GM12891 (cell line): ENCODE measurements around the gene LHX4.

Experiments
- DNase-seq: peaks from one replicate; pipeline ENCODE4 v3.0.0; 2011; ENCODE audit warnings: low spot score; ENCODE audit not compliant: insufficient read length
- FAIRE-seq: peaks from 2 replicates; lab custom pipeline; 2011; peaks lifted over from hg19 to GRCh38; lab: Jason Lieb, UNC
- PAX5 ChIP-seq: IDR thresholded peaks from 2 replicates; pipeline ENCODE4 v1.6.1; 2011; ENCODE audit warnings: low read length, moderate library complexity, mild to moderate bottlenecking; ENCODE audit not compliant: insufficient read depth, severe bottlenecking
- POLR2A ChIP-seq: IDR thresholded peaks from 2 replicates; pipeline ENCODE4 v1.6.1; 2011; ENCODE audit warnings: low read depth, low read length, control low read depth
- POLR2AphosphoS5 ChIP-seq: IDR thresholded peaks from 2 replicates; pipeline ENCODE4 v1.6.1; 2011; ENCODE audit warnings: low read depth, low read length, control low read depth
- POU2F2 ChIP-seq: IDR thresholded peaks from 2 replicates; pipeline ENCODE4 v1.6.1; 2011; ENCODE audit warnings: low read depth, mild to moderate bottlenecking, control low read depth, low read length, moderate library complexity
- SPI1 ChIP-seq: IDR thresholded peaks from 2 replicates; pipeline ENCODE4 v1.6.1; 2011; ENCODE audit warnings: low read depth, low read length, control low read depth
- TAF1 ChIP-seq: IDR thresholded peaks from 2 replicates; pipeline ENCODE4 v1.6.1; 2011; ENCODE audit warnings: low read depth, low read length, control low read depth

LHX4 gene

GRCh38 chr1:180277476-180278193 is 47.6 kb downstream of the LHX4 start:
- DNase-seq (no peak), FAIRE-seq (no peak)
- TF ChIP-seq POLR2AphosphoS5 (no peak), POLR2A (no peak), PAX5 (no peak), POU2F2 (no peak), SPI1 (no peak), TAF1 (no peak)

- no peak for FAIRE-seq
- DNase-seq: no peak
- TF ChIP-seq POLR2A: no peak
- TF ChIP-seq POU2F2: no peak
- TF ChIP-seq SPI1: no peak
- TF ChIP-seq TAF1: no peak
- no peak for TF ChIP-seq PAX5
- TF ChIP-seq POLR2AphosphoS5: no peak
These were observed 48.1 kb downstream of the LHX4 start for GRCh38 chr1:180278194-180278515.

- DNase-seq (no peak), FAIRE-seq (no peak)
- TF ChIP-seq POLR2A (no peak), POLR2AphosphoS5 (no peak), SPI1 (no peak), TAF1 (no peak), POU2F2 (no peak), PAX5 (no peak)
These were observed 48.7 kb downstream of the LHX4 start for GRCh38 chr1:180278596-180279395.

GRCh38 chr1:180279651-180280050 is 49.6 kb downstream of the LHX4 start:
- TF ChIP-seq PAX5: no peak
- TF ChIP-seq POU2F2: no peak
- no peak for TF ChIP-seq TAF1
- DNase-seq (no peak), FAIRE-seq (no peak)

GRCh38 chr1:180280617-180281016 is 50.6 kb downstream of the LHX4 start:
- DNase-seq (no peak), FAIRE-seq (no peak)
- TF ChIP-seq TAF1 (no peak), POLR2AphosphoS5 (no peak), PAX5 (no peak), POLR2A (no peak), SPI1 (no peak), POU2F2 (no peak)

- peak; percentile 23 for FAIRE-seq
- DNase-seq: no peak
- TF ChIP-seq POLR2A: no peak
- TF ChIP-seq TAF1: no peak
- TF ChIP-seq POU2F2: no peak
- no peak for TF ChIP-seq SPI1
- TF ChIP-seq POLR2AphosphoS5: no peak
- no peak for TF ChIP-seq PAX5
These were observed 51.4 kb downstream of the LHX4 start for GRCh38 chr1:180281490-180281889.

GRCh38 chr1:180282401-180283044 is 52.5 kb downstream of the LHX4 start:
- no peak for DNase-seq
- FAIRE-seq: no peak

GRCh38 chr1:180283098-180283497 is 53.0 kb downstream of the LHX4 start:
- no peak for DNase-seq
- no peak for FAIRE-seq
- TF ChIP-seq POU2F2 (no peak), PAX5 (no peak), POLR2A (no peak), TAF1 (no peak), SPI1 (no peak), POLR2AphosphoS5 (no peak)

More at GRCh38 chr1:180282401-180283044, 52.5 kb downstream of the LHX4 start:
- no peak for TF ChIP-seq POLR2A
- TF ChIP-seq POU2F2: no peak
- TF ChIP-seq TAF1: no peak
- no peak for TF ChIP-seq PAX5
- TF ChIP-seq POLR2AphosphoS5: no peak
- TF ChIP-seq SPI1: no peak

- TF ChIP-seq PAX5 (no peak), POU2F2 (no peak), POLR2A (no peak), TAF1 (no peak), POLR2AphosphoS5 (no peak), SPI1 (no peak)
- FAIRE-seq: no peak
These were observed 56.4 kb downstream of the LHX4 start for GRCh38 chr1:180286417-180286816.

More at GRCh38 chr1:180286417-180286816, 56.4 kb downstream of the LHX4 start:
- DNase-seq: no peak
